HEK293 (cell line): ENCODE data around the gene COX8A.

ENCODE experiments used
- BCL11A ChIP-seq: fragments of 450-650 bp; formaldehyde crosslinking; IDR thresholded peaks from 2 replicates; pipeline ENCODE4 v1.5.1; 2016; ENCODE audit warnings: low read depth, missing biosample characterization, missing genetic modification characterization
- GLIS1 ChIP-seq: fragments of 450-650 bp; formaldehyde crosslinking; IDR thresholded peaks from 2 replicates; pipeline ENCODE4 v1.5.1; 2016; ENCODE audit warnings: missing biosample characterization, missing genetic modification characterization
- SALL2 ChIP-seq: fragments of 450-650 bp; formaldehyde crosslinking; IDR thresholded peaks from 2 replicates; pipeline ENCODE4 v1.5.0; 2017; ENCODE audit warnings: missing biosample characterization, mild to moderate bottlenecking, missing genetic modification characterization, borderline replicate concordance
- SETDB1 ChIP-seq: IDR thresholded peaks from one replicate; pipeline ENCODE4 v1.6.1; 2017; ENCODE audit warnings: mild to moderate bottlenecking, low read length, moderate library complexity, mixed read lengths; ENCODE audit not compliant: insufficient read length
- ZBTB44 ChIP-seq: fragments of 450-650 bp; IDR thresholded peaks from 2 replicates; pipeline ENCODE4 v1.5.1; 2018; ENCODE audit warnings: missing biosample characterization, mild to moderate bottlenecking, missing genetic modification characterization
- ZBTB49 ChIP-seq: fragments of 450-650 bp; formaldehyde crosslinking; IDR thresholded peaks from 2 replicates; pipeline ENCODE4 v1.5.1; 2016; ENCODE audit warnings: missing biosample characterization, missing genetic modification characterization, low read depth
- ZBTB6 ChIP-seq: fragments of 450-650 bp; formaldehyde crosslinking; IDR thresholded peaks from 2 replicates; pipeline ENCODE4 v1.5.1; 2017; ENCODE audit warnings: missing biosample characterization, missing genetic modification characterization
- ZNF488 ChIP-seq: fragments of 450-650 bp; formaldehyde crosslinking; IDR thresholded peaks from 2 replicates; pipeline ENCODE4 v1.5.1; 2016; ENCODE audit warnings: missing biosample characterization, missing genetic modification characterization
- ZNF571 ChIP-seq: fragments of 450-650 bp; formaldehyde crosslinking; IDR thresholded peaks from 2 replicates; pipeline ENCODE4 v1.5.0; 2017; ENCODE audit warnings: missing biosample characterization, missing genetic modification characterization
- ZNF596 ChIP-seq: fragments of 450-650 bp; IDR thresholded peaks from 2 replicates; pipeline ENCODE4 v1.5.0; 2018; ENCODE audit warnings: missing biosample characterization, mild to moderate bottlenecking, missing genetic modification characterization, moderate library complexity
- ZNF610 ChIP-seq: fragments of 450-650 bp; formaldehyde crosslinking; IDR thresholded peaks from 2 replicates; pipeline ENCODE4 v1.5.1; 2016; ENCODE audit warnings: missing biosample characterization, missing genetic modification characterization, borderline replicate concordance
- ZNF776 ChIP-seq: fragments of 450-650 bp; formaldehyde crosslinking; IDR thresholded peaks from 2 replicates; pipeline ENCODE4 v1.5.0; 2017; ENCODE audit warnings: missing biosample characterization, missing genetic modification characterization, borderline replicate concordance
- ZXDB ChIP-seq: fragments of 450-650 bp; formaldehyde crosslinking; IDR thresholded peaks from 2 replicates; pipeline ENCODE4 v1.5.1; 2016; ENCODE audit warnings: missing biosample characterization, missing genetic modification characterization
- TF ChIP-seq, protein P1 (sequence below): fragments of 450-650 bp; formaldehyde crosslinking; IDR thresholded peaks from 2 replicates; pipeline ENCODE4 v1.5.1; 2016; ENCODE audit warnings: missing biosample characterization, missing genetic modification characterization
- TF ChIP-seq, protein P2 (sequence below): fragments of 450-650 bp; formaldehyde crosslinking; IDR thresholded peaks from 2 replicates; pipeline ENCODE4 v1.5.1; 2016; ENCODE audit warnings: missing biosample characterization, missing genetic modification characterization

The COX8A gene

GRCh38 chr11:64025205-64025604, 50.8 kb downstream of the COX8A start (continued):
- peak; percentile 76 for TF ChIP-seq ZBTB44 (tag by site-specific recombination)
- no peak for TF ChIP-seq ZNF776 (tag by site-specific recombination)
- TF ChIP-seq ZBTB6 (tag by site-specific recombination) = no peak
- TF ChIP-seq, protein P1, sequence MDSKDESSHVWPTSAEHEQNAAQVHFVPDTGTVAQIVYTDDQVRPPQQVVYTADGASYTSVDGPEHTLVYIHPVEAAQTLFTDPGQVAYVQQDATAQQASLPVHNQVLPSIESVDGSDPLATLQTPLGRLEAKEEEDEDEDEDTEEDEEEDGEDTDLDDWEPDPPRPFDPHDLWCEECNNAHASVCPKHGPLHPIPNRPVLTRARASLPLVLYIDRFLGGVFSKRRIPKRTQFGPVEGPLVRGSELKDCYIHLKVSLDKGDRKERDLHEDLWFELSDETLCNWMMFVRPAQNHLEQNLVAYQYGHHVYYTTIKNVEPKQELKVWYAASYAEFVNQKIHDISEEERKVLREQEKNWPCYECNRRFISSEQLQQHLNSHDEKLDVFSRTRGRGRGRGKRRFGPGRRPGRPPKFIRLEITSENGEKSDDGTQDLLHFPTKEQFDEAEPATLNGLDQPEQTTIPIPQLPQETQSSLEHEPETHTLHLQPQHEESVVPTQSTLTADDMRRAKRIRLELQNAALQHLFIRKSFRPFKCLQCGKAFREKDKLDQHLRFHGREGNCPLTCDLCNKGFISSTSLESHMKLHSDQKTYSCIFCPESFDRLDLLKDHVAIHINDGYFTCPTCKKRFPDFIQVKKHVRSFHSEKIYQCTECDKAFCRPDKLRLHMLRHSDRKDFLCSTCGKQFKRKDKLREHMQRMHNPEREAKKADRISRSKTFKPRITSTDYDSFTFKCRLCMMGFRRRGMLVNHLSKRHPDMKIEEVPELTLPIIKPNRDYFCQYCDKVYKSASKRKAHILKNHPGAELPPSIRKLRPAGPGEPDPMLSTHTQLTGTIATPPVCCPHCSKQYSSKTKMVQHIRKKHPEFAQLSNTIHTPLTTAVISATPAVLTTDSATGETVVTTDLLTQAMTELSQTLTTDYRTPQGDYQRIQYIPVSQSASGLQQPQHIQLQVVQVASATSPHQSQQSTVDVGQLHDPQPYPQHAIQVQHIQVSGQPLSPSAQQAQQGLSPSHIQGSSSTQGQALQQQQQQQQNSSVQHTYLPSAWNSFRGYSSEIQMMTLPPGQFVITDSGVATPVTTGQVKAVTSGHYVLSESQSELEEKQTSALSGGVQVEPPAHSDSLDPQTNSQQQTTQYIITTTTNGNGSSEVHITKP = peak; percentile 43; the same call in 1 of the 2 replicates
- TF ChIP-seq, protein P2, sequence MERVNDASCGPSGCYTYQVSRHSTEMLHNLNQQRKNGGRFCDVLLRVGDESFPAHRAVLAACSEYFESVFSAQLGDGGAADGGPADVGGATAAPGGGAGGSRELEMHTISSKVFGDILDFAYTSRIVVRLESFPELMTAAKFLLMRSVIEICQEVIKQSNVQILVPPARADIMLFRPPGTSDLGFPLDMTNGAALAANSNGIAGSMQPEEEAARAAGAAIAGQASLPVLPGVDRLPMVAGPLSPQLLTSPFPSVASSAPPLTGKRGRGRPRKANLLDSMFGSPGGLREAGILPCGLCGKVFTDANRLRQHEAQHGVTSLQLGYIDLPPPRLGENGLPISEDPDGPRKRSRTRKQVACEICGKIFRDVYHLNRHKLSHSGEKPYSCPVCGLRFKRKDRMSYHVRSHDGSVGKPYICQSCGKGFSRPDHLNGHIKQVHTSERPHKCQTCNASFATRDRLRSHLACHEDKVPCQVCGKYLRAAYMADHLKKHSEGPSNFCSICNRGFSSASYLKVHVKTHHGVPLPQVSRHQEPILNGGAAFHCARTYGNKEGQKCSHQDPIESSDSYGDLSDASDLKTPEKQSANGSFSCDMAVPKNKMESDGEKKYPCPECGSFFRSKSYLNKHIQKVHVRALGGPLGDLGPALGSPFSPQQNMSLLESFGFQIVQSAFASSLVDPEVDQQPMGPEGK = peak; percentile 32; the same call in 1 of the 2 replicates
- no peak for TF ChIP-seq ZNF488
- no peak for TF ChIP-seq ZNF596 (tag by site-specific recombination)
- no peak for TF ChIP-seq ZXDB
- no peak for TF ChIP-seq SALL2 (tag by site-specific recombination)
- no peak for TF ChIP-seq BCL11A (tag by site-specific recombination)
- TF ChIP-seq GLIS1 (tag by site-specific recombination) = peak; percentile 50
- no peak for TF ChIP-seq ZNF571 (tag by site-specific recombination)
- no peak for TF ChIP-seq SETDB1
- no peak for TF ChIP-seq ZBTB49 (tag by site-specific recombination)
- no peak for TF ChIP-seq ZNF610
